HG03432 (cell line): ENCODE results near the gene LRRC37A.
"Not testable (repeated sequence)": the region's sequence is repeated elsewhere in the genome, so short reads cannot be mapped to it uniquely, and the experiment has no call there.

ENCODE experiments used
- ATAC-seq: cut with Tn5 transposase; IDR thresholded peaks from one replicate; pipeline ENCODE4 v1.9.1; 2021; ENCODE audit warnings: mild to moderate bottlenecking, moderate library complexity; ENCODE audit not compliant: unreplicated experiment

LRRC37A gene

DNA sequence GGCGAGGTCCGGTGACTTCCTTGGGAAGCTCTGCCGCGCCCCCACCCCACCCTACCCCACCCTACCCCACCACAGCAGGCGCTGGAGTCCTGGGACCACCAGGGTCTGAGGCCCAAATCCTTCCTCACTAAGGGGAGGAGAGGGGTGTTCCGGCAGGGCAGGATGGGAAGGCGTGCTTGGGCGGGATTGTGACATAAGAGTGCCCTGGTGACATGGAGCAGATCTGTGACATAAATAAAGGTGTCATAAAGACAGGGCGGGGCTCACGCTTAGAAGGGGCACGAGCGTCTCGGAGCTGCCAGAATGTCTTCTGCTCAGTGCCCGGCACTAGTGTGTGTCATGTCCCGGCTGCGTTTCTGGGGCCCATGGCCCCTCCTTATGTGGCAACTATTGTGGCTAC, at the start of gene LRRC37A:
TSS of gene LRRC37A (plus strand) at position 301 of the 400 bp plus-strand sequence. CDS start at position 304, 3 bp downstream.
- ATAC-seq, result not testable (repeated sequence)

DNA sequence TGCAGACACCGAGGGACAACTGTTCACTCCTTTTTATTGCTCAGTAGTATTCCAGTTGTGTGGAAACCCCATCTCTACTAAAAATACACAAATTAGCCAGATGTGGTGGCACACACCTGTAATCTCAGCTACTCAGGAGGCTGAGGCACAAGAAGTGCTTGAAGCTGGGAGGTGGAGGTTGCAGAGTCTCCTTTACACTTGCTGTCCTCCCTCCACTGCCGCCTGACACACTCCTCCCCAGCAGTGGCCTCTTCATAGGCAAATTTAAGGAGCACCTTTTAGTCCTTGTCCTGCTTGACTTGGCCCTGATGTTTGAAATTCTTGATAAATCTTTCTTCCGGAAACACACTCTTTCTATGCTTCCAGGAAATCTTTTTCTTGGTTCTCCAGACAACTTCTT, 45.8 kb upstream of the LRRC37A start:
- ATAC-seq, result not testable (repeated sequence)

DNA sequence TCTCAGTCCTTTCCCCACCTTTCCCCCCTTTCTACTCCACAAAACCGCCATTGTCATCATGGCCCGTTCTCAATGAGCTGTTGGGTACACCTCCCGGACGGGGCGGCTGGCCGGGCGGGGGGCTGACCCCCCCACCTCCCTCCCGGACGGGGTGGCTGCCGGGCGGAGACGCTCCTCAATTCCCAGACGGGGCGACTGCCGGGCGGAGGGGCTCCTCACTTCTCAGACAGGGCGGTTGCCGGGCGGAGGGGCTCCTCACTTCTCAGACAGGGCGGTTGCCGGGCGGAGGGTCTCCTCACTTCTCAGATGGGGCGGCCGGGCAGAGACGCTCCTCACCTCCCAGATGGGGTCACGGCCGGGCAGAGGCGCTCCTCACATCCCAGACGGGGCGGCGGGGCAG, 42.1 kb upstream of the LRRC37A start:
- ATAC-seq, result not testable (repeated sequence)

DNA sequence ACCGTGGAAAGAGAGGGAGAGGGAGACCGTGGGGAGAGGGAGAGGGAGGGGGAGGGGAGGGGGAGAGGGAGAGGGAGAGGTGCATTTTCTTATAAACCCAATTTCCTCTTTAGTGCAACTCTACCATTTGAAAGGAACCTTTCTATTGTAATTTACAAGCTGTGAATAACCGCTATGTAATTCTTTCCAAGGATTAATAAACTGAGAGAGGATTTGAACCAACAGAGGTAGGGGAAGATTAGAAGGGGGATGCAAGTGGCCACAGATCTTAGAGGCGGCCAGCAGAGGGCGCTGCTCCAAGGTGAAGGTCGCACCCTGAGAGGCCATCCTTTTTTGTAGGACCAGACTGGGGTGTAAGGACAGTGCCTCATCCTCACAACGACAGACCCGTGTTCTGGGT, 41.2 kb upstream of the LRRC37A start:
- not testable (repeated sequence) for ATAC-seq

DNA sequence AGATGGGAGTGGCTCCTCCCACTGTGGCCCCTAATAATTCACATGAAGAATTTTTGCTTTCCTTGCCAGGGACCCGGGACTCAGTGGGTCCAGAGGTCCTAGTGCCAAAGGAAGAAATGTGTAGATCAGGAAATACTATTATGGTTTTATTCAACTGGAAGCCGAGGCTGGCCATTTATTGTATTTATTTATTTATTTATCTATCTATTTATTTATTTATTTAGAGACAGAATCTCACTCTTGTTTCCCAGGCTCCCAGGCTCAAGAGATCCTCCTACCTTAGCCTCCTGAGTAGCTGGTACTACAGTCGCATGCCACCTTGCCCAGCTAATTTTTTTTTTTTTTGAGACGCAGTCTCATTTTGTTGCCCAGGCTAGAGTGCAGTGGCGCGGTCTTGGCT, 40.7 kb upstream of the LRRC37A start:
- not testable (repeated sequence) for ATAC-seq

DNA sequence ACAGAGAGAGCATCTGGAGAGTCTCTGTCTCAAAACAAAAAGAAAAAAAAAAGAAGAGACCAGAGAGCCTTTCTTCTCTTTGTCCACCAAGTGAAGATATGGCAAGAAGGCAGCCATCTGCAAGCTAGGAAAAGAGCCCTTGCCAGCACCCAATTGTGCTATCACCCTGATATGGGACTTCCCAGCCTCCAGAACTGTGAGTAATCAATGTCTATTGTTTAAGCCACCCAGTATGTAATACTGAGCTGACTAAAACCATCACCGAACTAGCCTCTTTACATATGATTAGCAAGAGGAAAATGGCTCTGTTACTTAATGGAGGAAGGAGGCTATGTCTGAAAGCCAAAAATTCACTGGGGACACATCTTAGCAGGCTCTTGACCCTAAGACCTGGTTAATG, 38.6 kb upstream of the LRRC37A start:
- not testable (repeated sequence) for ATAC-seq

DNA sequence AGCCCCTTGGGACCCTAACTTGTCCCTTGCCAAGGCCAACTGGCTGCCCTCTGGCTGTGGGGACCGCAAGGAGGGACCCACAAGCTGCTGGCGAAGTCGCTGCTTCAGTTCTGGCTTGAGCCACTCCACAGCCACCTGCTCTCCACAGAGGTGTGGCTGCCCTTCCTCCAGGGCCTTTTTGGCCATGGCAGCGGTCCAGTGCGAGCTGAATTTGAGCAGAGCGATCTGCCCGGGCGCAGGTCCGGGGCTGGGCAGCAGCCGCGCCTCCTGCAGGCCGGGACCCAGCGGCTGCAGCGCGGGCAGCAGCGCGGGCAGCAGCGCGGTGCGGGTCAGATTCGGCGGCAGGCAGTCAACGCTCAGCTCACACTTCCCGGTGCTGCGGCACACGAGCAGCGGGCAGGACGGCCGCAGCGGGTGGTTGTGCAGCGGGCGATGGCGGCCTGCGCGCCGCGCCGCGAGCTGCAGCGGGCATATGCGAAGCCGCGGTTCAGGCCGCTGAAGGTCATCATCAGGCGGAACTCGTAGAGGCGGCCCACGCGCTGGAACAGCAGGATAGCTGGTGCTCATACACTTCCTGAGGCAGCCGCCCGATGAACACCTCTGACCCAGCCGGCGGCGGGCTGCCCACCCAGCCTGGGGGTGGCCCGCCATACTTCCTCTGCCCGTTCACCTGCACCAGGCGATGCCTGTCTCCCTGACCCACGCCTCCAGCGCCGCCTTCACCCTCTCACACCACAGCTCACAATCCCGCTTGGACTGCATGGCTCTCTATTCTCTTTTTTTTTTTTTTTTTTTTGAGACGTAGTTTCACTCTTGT, 34.9 kb upstream of the LRRC37A start:
- not testable (repeated sequence) for ATAC-seq

- no peak for ATAC-seq
Measured at GRCh38 chr17:46262271-46262670, 32.7 kb upstream of the LRRC37A start.

DNA sequence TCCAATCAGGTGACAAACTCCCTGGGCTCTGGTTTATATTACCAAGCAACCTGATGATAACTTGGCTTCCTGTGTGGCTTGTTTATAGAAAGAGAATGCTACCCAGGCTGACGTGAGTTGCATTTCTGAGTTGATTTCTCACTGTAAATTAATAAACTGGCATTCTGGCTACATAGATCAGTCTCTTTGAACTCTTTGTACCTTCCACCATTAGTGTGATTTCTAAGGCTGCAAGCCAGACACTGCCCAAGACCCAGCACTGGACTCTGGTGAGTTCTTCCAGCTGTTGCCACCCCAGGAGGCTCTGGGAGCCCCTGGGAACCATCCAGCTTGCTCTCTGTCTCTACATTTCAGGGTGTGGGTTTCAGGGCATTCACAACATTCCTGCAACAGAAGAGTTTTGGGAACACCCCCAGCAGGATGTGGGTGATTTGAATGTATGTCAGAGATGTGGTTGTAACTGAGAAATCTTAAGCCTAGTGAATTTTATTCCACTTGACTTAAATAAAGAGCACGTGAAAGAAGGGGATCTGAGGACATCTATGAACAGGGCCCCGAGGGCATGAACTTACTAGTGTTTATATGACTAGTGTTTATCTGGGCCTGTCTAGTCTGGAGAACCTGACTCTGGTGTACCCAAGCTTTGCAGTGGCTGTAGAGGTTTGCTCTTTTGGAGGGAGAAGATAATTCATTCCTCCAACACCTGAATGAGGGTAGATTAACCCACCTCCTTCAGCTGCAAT, 30.3 kb upstream of the LRRC37A start:
- ATAC-seq, result no peak

GRCh38 chr17:46266063-46266655, 28.8 kb upstream of the LRRC37A start:
- ATAC-seq, result not testable (repeated sequence)

DNA sequence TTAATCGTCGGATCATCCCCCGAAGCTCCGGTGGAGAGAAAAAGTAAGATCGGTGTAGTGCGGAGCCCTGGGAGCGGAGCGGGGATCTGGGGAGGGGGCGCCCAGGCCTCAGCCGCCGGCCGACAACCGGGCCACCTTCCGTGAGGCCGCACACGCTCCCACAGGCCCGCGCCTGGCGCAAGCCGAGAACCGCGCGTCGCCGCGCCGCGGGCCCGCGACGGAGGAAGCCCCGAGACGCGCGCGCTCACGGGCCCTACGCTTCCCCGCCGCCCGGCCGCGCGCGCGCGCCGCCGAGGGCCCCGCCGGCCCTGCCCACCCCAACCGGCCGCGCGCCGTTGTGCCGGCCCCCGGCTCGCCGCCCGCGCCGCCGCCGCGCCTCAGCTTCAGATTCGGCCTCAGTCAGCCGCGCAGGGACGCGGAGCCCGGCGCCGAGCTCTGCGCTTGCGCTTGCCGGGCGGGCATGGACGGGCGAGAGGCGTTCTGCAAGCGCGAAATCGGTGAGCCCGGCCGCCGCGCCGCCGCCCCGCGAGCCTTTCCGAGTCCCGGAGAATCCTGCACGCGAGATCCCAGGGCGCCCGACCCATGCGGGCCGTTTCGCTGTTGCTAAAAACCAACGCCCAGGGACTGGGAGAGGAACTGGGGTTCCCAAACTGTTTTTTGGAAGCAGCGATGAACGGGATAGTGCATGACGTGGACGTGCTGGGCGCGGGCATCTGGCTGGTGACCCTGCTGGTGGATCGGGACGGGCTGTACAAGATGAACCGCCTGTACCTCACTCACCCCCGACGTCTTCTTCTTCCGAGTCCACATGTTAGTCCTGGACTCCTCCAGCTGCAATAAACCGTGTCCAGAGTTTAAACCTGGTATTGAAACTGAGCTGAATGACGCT, 28.0 kb upstream of the LRRC37A start:
- ATAC-seq, result peak; percentile 83

DNA sequence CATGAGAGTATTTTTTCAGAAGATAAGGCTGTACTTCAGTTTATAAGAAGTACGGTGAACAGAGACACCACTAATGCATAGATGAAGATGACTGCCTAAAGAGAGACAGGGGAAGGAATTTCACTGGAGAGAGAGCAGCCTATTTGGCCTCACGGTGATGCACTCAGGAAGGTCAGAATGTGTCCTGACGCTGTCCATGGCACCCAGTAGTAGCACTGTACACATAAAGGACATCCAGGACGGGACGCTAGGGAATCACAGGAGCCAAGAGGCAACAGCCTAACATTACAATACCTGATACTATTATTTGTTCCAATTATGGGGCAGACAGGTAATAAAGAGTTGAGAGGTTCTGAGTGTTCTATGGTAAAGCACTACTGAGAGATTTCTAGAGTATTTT, 24.9 kb upstream of the LRRC37A start:
- ATAC-seq, result no peak

GRCh38 chr17:46273541-46274236, 21.2 kb upstream of the LRRC37A start:
- ATAC-seq, result no peak

- ATAC-seq, result no peak
Measured at GRCh38 chr17:46274238-46274637, 20.7 kb upstream of the LRRC37A start.

DNA sequence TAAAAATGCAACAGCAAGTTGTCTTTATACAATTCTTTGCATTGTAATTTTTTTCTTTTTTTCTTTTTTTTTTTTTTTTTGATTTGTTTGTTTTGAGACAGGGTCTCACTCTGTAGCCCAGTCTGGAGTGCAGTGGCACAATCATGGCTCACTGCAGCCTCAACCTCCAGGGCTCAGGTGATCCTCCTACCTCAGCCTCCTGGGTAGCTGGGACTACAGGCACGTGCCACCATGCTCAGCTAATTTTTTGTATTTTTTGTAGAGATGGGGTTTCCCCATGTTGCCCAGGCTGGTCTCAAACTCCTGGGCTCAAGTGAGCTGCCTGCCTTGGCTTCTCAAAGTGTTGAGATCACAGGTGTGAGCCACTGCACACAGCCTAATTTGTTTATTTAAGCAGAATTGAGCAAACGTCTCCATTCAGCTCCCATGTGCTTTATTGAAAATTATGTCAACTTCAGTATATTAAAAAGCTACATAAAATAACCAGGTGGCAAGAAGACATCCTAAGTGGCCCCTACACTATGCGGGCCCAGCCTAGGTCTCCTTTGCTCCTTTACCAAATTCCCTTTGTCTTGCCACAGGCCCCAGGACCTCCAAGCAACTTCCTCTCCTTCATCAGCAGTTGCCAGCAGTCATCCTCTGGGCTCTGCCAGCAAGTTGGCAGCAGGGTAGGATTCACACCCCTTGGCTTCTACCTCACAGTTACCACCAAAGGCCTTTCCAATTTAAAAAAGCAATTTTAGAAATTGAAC, 18.0 kb upstream of the LRRC37A start:
- ATAC-seq, result not testable (repeated sequence)

- not testable (repeated sequence) for ATAC-seq
Measured at GRCh38 chr17:46281336-46281735, 13.6 kb upstream of the LRRC37A start.

DNA sequence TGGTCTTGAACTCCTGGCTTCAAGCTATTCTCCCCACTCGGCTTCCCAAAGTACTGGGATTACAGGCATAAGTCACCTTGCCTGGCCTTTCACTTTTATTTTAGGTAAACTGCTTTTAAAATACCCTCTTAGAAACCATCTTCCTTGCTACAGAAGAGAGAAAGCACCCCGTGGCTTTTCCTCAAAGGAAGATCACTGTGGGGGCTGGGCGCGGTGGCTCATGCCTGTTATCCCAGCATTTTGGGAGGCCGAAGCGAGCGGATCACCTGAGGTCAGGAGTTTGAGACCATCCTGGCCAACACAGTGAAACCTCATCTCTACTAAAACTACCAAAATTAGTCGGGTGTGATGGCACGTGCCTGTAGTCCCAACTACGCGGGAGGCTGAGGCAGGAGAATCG, 12.3 kb upstream of the LRRC37A start:
- not testable (repeated sequence) for ATAC-seq

GRCh38 chr17:46284467-46284866, 10.5 kb upstream of the LRRC37A start:
- not testable (repeated sequence) for ATAC-seq

- not testable (repeated sequence) for ATAC-seq
Measured at GRCh38 chr17:46285500-46285899, 9.4 kb upstream of the LRRC37A start.
